Activated T-helper 2 cell treated with anti-CD3 and anti-CD28 coated beads, Interferon-gamma antibody, Interleukin-2, Interleukin-4, amounts not matched to agents 10 μg/mL and 5 μg/mL and 100 μg/mL, durations not matched to agents 14 hours and 24 hours and 36 hours (primary cell): Measurements from ENCODE around the gene GPR34. TPM values are rescaled to one million over a fixed set of nuclear protein-coding genes. Genes with fewer than 3 reads are reported as not detected.
"Not testable (repeated sequence)": the region's sequence is repeated elsewhere in the genome, so short reads cannot be mapped to it uniquely, and the experiment has no call there.

Source experiments
- DNase-seq: peaks from one replicate; pipeline ENCODE4 v3.0.0; 2021; ENCODE audit warnings: low spot score
- H3K27ac Mint-ChIP-seq: one replicate; pipeline ENCODE4 v1.8.0; 2021; ENCODE audit warnings: mixed read lengths
- H3K27me3 Mint-ChIP-seq: one replicate; pipeline ENCODE4 v1.8.0; 2021; ENCODE audit warnings: low read depth, mixed read lengths
- H3K36me3 Mint-ChIP-seq: one replicate; pipeline ENCODE4 v1.8.0; 2021; ENCODE audit warnings: low read depth, mixed read lengths
- H3K4me1 Mint-ChIP-seq: one replicate; pipeline ENCODE4 v1.8.0; 2021; ENCODE audit warnings: low read depth, mixed read lengths
- H3K4me3 Mint-ChIP-seq: one replicate; pipeline ENCODE4 v1.8.0; 2021; ENCODE audit warnings: low read depth, mild to moderate bottlenecking, moderate library complexity, mixed read lengths
- H3K9me3 Mint-ChIP-seq: one replicate; pipeline ENCODE4 v1.8.0; 2021; ENCODE audit warnings: mixed read lengths
- intact Hi-C: fragments of 100-400 bp; cut with micrococcal nuclease; formaldehyde crosslinking; loops from one replicate; pipeline ENCODE4 v1.15.1; 2023
- total RNA-seq: library from RNA; stranded (reverse); gene quantifications from 2 replicates; pipeline ENCODE4 v1.2.3, GENCODE V29; 2022

The GPR34 gene
- total RNA-seq, 1 donor from 2014 or later: not detected

GRCh38 chrX:41705680-41706374 lies 17.1 kb downstream of the GPR34 start:
- H3K27ac Mint-ChIP-seq: peak overlapping the region; percentile 47
- H3K9me3 Mint-ChIP-seq: no peaks in the 10 kb centered on the region
- no peaks in the 10 kb centered on the region for H3K27me3 Mint-ChIP-seq
- intact Hi-C loops: no loop called here
- H3K4me3 Mint-ChIP-seq: no peak overlapping the region
- peaks cover 12% of the 10 kb centered on the region for H3K36me3 Mint-ChIP-seq
- no peak for DNase-seq
- H3K4me1 Mint-ChIP-seq: peaks cover 30% of the 10 kb centered on the region

GRCh38 chrX:41707218-41707617 lies 18.4 kb downstream of the GPR34 start:
- H3K27ac Mint-ChIP-seq: no peak overlapping the region
- no peaks in the 10 kb centered on the region for H3K9me3 Mint-ChIP-seq
- peaks cover 12% of the 10 kb centered on the region for H3K36me3 Mint-ChIP-seq
- peaks cover 35% of the 10 kb centered on the region for H3K4me1 Mint-ChIP-seq
- H3K27me3 Mint-ChIP-seq: no peaks in the 10 kb centered on the region
- DNase-seq: no peak
- H3K4me3 Mint-ChIP-seq: no peak overlapping the region
- intact Hi-C loops: no loop called here

DNA sequence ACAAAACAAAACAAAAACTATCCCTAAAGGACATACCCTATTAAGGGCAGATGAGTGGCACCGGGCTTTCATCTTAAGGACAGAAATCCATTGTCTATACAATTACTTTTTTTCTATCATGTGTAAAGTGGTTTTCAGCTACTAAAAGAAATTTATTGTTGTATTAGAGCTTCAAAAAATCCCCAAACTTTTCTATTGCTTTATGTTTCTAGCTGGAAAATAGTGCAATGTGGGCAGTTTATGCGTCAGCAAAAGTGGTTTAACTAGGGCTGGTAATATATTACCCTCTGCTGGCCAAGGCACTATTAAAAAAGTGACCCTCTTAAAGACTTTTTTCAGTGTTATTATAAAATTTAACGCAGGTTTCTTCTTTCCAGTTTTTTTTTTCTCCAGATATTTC lies 19.7 kb downstream of the GPR34 start:
- H3K4me1 Mint-ChIP-seq: peaks cover 33% of the 10 kb centered on the region
- no peak overlapping the region for H3K27ac Mint-ChIP-seq
- DNase-seq: no peak
- no peaks in the 10 kb centered on the region for H3K27me3 Mint-ChIP-seq
- H3K36me3 Mint-ChIP-seq: peaks cover 12% of the 10 kb centered on the region
- no peak overlapping the region for H3K4me3 Mint-ChIP-seq
- H3K9me3 Mint-ChIP-seq: no peaks in the 10 kb centered on the region
- intact Hi-C loops: no loop called here

- no peak overlapping the region for H3K27ac Mint-ChIP-seq
- no peak overlapping the region for H3K4me3 Mint-ChIP-seq
- no peak for DNase-seq
- H3K9me3 Mint-ChIP-seq: no peaks in the 10 kb centered on the region
- peaks cover 16% of the 10 kb centered on the region for H3K4me1 Mint-ChIP-seq
- intact Hi-C loops: no loop called here
- peaks cover 18% of the 10 kb centered on the region for H3K36me3 Mint-ChIP-seq
- no peaks in the 10 kb centered on the region for H3K27me3 Mint-ChIP-seq
Observed at GRCh38 chrX:41711021-41711667, 22.4 kb downstream of the GPR34 start.

GRCh38 chrX:41716222-41716621 lies 27.4 kb downstream of the GPR34 start:
- Mint-ChIP-seq H3K27ac (no peak overlapping the region), H3K4me1 (peaks cover 22% of the 10 kb centered on the region), H3K36me3 (peaks cover 48% of the 10 kb centered on the region), H3K4me3 (no peak overlapping the region), H3K27me3 (no peaks in the 10 kb centered on the region), H3K9me3 (peaks cover 17% of the 10 kb centered on the region)
- intact Hi-C loops: no loop called here
- no peak for DNase-seq

DNA sequence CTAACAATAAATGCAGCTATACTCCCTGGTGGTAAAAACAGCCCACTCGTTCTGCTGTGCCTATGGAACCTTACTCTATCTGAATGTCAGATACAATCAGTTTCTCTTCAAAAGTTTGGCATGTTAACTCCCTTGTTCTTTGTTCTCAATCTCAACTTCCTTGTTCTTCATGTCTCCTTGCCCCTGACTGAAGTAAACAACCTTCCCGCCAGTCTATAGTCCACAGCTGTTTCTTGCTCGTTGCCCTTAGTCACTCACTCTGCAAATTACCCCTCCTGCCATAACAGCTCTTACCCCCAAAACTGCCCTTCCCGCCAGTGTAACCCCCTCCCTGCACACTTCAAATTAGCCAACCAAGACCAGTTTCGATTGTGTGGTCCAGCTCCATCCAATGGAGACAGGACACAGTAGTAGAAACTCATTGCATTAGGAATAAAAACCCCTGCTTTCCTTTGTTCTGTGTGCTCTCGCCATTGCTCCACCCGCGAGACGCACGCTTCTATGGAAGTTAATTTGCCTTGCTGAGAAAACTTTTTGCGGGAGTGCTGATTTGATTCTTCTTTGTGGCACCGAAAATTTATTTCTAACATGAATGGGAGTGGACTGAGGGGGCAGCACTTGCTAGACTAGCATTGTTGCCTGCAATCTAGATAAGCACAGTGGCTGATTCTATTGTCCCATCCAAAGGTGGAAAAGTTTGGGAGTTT lies 28.1 kb downstream of the GPR34 start:
- Mint-ChIP-seq H3K27ac (no peak overlapping the region), H3K9me3 (peaks cover 17% of the 10 kb centered on the region), H3K36me3 (peaks cover 53% of the 10 kb centered on the region), H3K4me1 (peaks cover 24% of the 10 kb centered on the region), H3K27me3 (no peaks in the 10 kb centered on the region), H3K4me3 (no peak overlapping the region)
- no peak for DNase-seq
- intact Hi-C loops: no loop called here

DNA sequence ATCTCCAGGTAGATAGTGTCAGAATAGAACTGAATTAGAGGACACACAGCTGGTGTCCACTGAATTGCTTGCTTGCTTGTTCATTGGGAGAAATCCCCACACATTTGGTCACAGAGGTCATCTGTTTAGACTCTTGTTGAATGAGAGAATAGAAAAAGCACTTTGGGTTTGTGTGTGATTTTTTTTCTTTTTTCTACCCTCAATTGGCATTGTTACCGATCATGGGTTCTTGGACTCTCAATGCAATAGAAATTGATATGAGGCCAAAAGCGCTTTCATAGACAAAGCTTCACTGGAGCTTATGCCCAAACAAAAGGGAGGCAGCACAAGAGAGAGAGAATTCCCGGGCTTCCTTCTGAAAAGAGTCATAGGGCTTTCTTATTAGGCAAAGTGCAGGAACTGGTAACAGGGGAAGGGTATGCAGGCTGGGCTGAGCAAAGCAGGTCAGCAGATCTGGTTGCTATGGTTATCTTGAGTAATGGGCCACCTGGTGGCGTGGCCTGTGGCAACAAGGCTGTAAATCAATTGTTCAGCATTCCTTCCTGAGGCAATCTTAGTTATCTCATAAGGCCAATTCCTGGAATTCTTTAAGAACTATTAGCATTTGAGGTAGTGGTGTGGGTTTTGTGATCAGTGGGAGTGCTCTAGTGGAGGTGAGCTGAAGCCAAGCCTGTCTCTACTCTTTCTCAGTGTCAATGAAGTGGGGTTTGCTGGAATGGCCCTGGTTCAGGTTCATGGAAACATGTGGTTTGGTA lies 29.9 kb downstream of the GPR34 start:
- H3K4me3 Mint-ChIP-seq: no peak overlapping the region
- H3K27me3 Mint-ChIP-seq: no peaks in the 10 kb centered on the region
- H3K27ac Mint-ChIP-seq: no peak overlapping the region
- H3K36me3 Mint-ChIP-seq: peaks cover 49% of the 10 kb centered on the region
- intact Hi-C loops: no loop called here
- peaks cover 33% of the 10 kb centered on the region for H3K4me1 Mint-ChIP-seq
- peaks cover 17% of the 10 kb centered on the region for H3K9me3 Mint-ChIP-seq
- DNase-seq: no peak

GRCh38 chrX:41719610-41720009 lies 30.8 kb downstream of the GPR34 start:
- not testable (repeated sequence) for H3K27ac Mint-ChIP-seq, H3K4me3 Mint-ChIP-seq
- peaks cover 37% of the 10 kb centered on the region for H3K4me1 Mint-ChIP-seq

GRCh38 chrX:41720125-41720779 lies 31.5 kb downstream of the GPR34 start:
- Mint-ChIP-seq H3K4me1 (peaks cover 37% of the 10 kb centered on the region), H3K36me3 (peaks cover 43% of the 10 kb centered on the region), H3K27ac (no peak overlapping the region), H3K4me3 (no peak overlapping the region), H3K9me3 (peaks cover 17% of the 10 kb centered on the region), H3K27me3 (no peaks in the 10 kb centered on the region)
- DNase-seq: peak; percentile 23
- intact Hi-C loops: loop anchor here (2.0 kb wide), 1 partner anchor 17 kb away; no protein-coding TSS in a partner anchor

More at GRCh38 chrX:41719610-41720009, 30.8 kb downstream of the GPR34 start:
- not testable (repeated sequence) for H3K27me3 Mint-ChIP-seq, DNase-seq
- peaks cover 17% of the 10 kb centered on the region for H3K9me3 Mint-ChIP-seq
- intact Hi-C loops: loop anchor here (2.0 kb wide), 1 partner anchor 17 kb away; no protein-coding TSS in a partner anchor
- peaks cover 43% of the 10 kb centered on the region for H3K36me3 Mint-ChIP-seq

DNA sequence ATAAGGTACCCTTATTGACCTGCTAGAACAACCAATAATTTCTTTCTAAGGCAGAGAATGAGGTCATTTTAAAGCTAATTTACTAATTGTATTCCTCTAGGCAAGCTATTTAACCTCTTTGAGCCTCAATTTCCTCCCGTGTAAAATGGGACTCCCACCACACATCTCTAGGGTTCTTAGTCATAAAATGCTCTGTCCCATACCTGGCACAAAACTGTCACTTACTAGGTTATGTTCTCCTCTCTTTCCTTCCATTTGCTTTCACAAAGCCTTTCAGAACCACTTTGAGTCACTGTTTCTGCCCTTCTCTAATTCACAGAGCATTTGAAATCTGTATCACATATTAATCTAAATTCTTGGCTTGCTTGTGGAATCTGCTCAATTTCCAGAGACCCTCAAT lies 32.8 kb downstream of the GPR34 start:
- Mint-ChIP-seq H3K4me1 (peaks cover 35% of the 10 kb centered on the region), H3K9me3 (peaks cover 16% of the 10 kb centered on the region), H3K27me3 (no peaks in the 10 kb centered on the region), H3K4me3 (no peak overlapping the region), H3K27ac (peak overlapping the region; percentile 40), H3K36me3 (peaks cover 36% of the 10 kb centered on the region)
- intact Hi-C loops: loop anchor here (2.0 kb wide), 1 partner anchor 19 kb away; no protein-coding TSS in a partner anchor
- DNase-seq: no peak

DNA sequence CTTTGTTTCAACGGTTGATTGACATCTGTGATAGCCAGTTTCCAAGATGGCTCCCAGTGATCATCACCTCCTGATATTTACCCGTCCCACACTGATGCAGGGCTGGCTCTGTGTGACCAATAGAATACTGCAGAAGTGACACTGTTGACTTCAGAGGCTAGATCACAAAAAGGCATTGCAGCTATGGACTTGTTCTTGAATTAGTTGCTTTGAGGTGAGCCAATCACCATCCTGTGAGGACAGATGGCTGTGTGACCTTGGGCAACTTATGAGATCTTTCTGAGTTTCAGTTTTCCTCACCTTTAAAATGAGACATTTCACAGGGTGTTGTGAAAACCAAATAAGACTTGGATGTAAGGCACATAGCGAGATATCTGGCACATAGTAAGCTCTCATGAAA lies 33.4 kb downstream of the GPR34 start:
- intact Hi-C loops: no loop called here
- DNase-seq: no peak
- Mint-ChIP-seq H3K27me3 (no peaks in the 10 kb centered on the region), H3K4me3 (no peak overlapping the region), H3K9me3 (peaks cover 10% of the 10 kb centered on the region), H3K27ac (peak overlapping the region; percentile 43), H3K4me1 (peaks cover 31% of the 10 kb centered on the region), H3K36me3 (peaks cover 29% of the 10 kb centered on the region)
